PFSK-1 (cell line): ENCODE results near the gene NUDT2.

Experiments used
- POLR2AphosphoS5 ChIP-seq: IDR thresholded peaks from 2 replicates; pipeline ENCODE4 v1.6.1; 2012; ENCODE audit warnings: low read depth, mild to moderate bottlenecking, control low read depth, low read length, moderate library complexity
- REST ChIP-seq, 2 experiments: IDR thresholded peaks; 2 replicates each; pipeline versions ENCODE4 v1.6.1 to v1.8.0; 2011 to 2012; ENCODE audit warnings: low read depth in 2 of 2, low read length in 2 of 2, control low read depth in 1 of 2, inconsistent platforms in 1 of 2, mild to moderate bottlenecking in 1 of 2, moderate library complexity in 1 of 2; ENCODE audit not compliant: insufficient read depth in 1 of 2
- SIN3A ChIP-seq: IDR thresholded peaks from 2 replicates; pipeline ENCODE4 v1.6.1; 2012; ENCODE audit warnings: mild to moderate bottlenecking, low read length, moderate library complexity, borderline replicate concordance; ENCODE audit not compliant: insufficient read depth
- TAF1 ChIP-seq: IDR thresholded peaks from 2 replicates; pipeline ENCODE4 v1.6.1; 2012; ENCODE audit warnings: low read length, control low read depth, borderline replicate concordance; ENCODE audit not compliant: insufficient read depth

DNA sequence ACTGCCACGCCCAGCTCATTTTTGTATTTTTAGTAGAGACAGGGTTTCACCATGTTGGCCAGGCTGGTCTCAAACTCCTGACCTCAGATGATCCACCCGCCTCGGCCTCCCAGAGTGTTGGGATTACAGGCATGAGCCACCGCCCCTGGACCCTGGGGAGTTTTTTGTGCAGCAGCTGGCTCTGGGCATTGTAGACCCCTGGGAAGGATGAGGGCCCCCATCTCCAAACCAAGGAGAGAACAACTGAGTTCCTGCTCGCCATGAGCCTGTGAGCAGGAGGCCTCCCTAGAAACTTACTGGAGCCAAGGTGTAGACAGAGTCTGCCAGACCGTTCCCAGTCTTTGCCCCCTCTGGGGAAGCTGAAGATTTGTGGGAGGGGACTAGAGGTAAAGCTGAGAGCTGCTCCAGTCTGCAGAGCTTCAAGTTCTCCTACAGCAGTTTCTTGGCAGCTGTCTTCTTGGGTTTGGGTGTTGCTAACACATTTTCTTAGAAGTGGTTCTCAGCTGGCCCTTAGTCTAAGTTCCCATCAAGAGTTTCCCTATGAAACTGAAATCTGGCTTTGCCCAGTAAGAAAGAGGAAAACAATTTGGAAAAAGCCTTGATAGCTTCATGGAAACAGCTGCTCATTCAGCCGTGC is 12.4 kb downstream of the NUDT2 start:
- TF ChIP-seq POLR2AphosphoS5: no peak
- TF ChIP-seq REST (IDR thresholded peaks at IDR 0.05; ENCODE audit: insufficient read depth in 1 of 2, low read depth in 2 of 2, low read length in 2 of 2): no peak
- TF ChIP-seq TAF1: no peak
- TF ChIP-seq SIN3A: no peak
